Middle frontal gyrus (tissue), 1 donor: ENCODE measurements around the gene KCTD17.
"Not testable (repeated sequence)": the region's sequence is repeated elsewhere in the genome, so short reads cannot be mapped to it uniquely, and the experiment has no call there.

Experiments used
- DNase-seq: peaks from one replicate; pipeline ENCODE4 v3.0.0-alpha.2; 2015; ENCODE audit warnings: low spot score; ENCODE audit errors: extremely low spot score

KCTD17 gene

DNA sequence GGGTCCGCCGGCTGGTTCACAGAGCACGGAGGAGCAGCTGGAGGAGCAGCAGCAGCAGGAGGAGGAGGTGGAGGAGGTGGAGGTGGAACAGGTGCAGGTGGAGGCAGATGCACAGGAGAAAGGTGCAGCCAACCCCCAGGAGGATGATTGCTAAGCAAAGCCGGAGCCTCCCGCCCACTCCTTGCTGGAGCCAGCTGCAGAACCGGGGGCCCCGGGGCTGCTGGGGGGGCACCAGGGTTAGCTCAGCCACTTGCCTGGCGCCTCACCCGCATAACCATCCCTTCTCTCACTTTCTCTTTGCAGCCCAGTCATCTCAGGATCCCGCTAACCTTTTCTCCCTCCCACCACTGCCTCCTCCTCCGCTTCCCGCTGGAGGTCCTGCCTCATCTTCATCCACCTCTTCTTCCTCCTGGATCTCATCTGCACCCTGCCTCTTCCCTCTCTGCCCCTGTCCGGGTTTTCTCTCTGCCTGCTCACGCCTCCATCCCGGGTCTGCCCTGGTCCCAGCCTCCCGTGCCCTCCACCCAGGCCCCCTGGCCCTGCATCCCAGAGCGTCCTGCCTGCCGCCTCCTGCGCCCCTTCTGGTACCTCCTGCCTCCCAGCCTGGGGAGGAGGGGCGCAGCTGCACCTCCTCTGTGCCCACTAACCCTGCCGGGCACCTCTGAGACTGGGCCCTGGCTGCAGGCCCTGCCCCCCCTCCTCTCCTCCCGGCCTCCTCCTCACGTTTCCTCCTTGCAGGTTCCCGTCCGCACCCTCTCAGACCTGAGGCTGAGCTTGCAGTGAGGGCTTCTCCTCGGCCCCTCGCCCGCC, 9.5 kb downstream of the KCTD17 start:
- DNase-seq: no peak

GRCh38 chr22:37061611-37062375, 10.3 kb downstream of the KCTD17 start:
- no peak for DNase-seq

- no peak for DNase-seq
These were observed 10.8 kb downstream of the KCTD17 start for GRCh38 chr22:37062376-37062675.

DNA sequence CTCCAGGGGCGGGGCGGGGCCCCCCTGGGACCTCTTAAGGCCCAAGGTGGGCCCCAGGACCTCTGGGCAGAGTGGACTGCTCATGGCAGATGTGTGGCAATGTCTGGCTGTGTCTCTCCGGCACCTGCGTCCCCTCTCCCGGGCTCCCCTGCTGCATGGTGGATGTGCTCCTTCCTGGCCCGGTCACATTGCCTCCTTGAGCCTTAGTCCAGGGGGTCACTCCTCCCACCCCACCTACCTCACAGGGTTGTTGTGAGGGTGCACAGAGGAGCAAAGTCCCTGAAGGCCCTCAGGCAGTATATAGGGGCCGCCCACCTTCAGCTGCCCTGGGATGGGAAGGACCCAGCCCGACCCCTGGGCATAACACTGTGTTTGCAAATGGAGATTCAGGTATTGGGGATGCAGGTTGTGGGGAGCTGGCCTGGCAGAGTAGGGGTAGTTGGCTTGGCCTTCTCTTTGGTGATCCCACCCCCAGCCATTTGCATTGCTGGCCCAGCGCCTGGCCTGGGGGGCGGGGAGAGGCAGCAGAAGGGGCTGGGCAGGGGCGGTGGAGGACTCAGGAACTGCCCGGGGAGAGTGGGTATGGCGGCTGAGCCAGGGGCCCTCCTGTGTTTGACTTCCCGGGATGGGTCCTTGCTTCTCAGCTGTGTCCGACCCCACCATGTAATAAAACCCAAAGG, 11.3 kb downstream of the KCTD17 start:
- DNase-seq: no peak

GRCh38 chr22:37063431-37064420, 12.2 kb downstream of the KCTD17 start:
- no peak for DNase-seq

DNA sequence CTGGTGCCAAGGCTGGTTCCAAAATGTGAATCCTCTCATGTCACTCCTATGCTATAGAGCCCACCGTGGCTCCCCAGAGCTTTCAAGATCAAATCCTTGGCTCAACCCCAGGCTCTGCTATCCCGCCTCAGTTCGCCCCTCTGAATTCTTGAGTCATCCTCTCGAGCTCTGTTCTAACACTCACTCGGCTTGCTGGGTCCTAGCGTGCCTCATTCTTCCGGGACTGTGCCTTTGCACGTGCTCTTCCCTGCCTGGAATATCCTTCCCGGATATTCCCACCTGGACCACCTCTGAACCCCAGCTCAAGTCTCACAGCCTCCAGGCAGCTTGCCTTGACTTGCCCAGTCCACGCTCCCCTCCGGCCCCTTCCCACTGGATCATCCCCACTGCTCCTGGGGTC, 13.0 kb downstream of the KCTD17 start:
- DNase-seq: no peak

DNA sequence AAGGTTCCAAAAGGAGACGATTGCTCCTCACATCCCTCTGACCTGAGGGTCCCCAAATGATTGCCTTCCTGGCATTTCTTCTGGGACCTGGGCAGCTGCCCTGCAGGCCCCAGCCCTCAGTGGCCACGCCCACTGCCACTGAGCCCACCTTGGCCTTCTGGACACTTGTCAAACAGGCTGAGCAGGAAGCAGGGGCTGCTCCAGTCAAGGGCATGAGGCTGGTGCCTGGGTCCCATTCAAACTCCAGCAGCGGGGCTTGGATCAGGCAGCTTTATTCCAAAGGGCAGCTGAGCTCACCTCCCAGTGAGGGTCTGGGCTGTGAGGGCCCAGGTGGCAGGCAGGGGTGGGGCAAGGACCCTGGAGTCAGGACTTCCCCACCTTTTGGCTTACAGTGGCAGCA, 13.6 kb downstream of the KCTD17 start:
- DNase-seq: no peak

- no peak for DNase-seq
These were observed 14.4 kb downstream of the KCTD17 start for GRCh38 chr22:37065961-37066360.

DNA sequence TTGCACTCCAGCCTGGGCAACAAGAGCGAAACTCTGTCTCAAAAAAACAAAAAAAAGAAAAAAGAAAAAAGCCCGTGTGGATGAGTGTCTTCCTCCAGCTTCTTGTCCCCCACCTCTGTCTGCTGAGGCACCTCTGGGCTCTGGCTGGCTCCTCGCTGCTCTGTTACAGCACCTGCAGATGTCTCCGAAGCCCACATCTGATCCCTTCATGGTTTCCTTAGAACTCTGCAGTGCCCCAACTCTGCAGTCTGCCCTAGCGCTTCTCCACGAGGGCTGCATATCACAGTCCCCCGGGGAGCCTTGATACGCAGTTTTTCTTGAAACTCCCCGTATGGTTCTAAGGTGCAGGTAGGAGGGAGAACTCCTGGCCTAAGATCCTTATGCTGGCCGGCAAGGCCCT, 15.9 kb downstream of the KCTD17 start:
- DNase-seq: no peak

- DNase-seq: no peak
These were observed 17.3 kb downstream of the KCTD17 start for GRCh38 chr22:37068859-37069258.

DNA sequence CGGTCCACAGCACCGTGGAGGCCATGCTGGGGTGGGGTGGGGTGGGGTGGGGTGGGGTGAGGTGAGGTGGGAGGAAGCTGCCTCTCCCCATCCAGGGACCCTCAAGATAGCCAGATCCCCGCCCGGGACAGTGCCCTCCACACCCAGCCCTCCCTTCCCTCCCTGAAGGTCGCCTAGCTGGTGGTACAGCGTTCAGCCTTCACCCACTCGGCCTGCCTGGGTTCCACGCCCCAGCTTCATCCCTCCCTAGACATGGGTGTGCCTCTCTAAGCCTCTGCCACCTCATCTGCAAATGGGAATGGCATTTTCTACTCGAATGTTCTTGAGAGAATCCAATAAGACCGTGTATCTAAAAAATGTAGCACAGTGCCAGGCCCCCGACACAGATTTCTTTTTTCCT, 17.8 kb downstream of the KCTD17 start:
- DNase-seq: no peak

DNA sequence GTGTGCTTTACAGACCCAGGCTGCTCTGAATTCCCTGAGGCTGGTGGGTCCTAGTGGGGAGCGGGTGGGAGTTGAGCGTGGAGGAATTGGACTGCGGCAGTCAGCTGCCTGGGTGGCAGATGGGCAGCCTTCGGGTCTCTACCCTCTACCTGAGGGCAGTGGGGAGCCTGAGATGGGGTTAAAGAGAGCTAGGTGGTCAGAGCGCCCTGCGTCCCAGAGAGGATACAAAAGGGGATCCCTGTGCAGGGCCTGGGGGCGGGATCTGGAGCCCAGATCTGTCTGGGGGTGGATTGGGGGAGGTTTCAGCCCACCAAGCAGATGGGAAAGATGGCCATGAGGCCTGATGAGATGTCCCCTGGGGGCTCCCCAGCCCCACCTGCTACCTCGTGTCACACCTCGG, 18.2 kb downstream of the KCTD17 start:
- no peak for DNase-seq

- DNase-seq: no peak
These were observed 18.8 kb downstream of the KCTD17 start for GRCh38 chr22:37070334-37070733.

GRCh38 chr22:37070744-37071143, 19.2 kb downstream of the KCTD17 start:
- no peak for DNase-seq

DNA sequence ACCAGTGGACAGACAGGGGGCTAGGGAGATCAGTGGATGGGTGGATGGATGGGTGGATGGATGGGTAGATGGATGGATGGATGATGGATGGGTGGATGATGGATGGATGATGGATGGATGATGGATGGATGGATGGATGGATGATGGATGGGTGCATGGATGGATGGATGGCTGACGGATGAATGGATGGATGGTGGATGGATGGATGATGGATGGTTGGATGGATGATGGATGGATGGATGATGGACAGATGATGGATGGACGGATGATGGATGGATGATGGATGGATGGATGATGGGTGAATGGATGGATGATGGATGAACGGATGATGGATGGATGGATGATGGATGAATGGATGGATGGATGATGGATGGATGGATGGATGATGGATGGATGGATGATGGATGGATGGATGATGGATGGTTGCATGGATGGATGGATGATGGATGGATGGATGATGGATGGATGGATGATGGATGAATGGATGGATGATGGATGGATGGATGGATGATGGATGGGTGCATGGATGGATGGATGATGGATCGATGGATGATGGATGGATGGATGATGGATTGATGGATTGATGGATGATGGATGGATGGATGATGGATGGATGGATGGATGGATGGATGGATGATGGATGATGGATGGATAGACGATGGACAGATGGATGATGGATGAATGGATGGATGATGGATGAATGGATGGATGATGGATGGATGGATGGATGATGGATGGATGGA, 20.5 kb downstream of the KCTD17 start:
- DNase-seq: not testable (repeated sequence)

GRCh38 chr22:37072673-37073072, 21.1 kb downstream of the KCTD17 start:
- DNase-seq: no peak

- DNase-seq: no peak
These were observed 23.0 kb downstream of the KCTD17 start for GRCh38 chr22:37074537-37074936.

DNA sequence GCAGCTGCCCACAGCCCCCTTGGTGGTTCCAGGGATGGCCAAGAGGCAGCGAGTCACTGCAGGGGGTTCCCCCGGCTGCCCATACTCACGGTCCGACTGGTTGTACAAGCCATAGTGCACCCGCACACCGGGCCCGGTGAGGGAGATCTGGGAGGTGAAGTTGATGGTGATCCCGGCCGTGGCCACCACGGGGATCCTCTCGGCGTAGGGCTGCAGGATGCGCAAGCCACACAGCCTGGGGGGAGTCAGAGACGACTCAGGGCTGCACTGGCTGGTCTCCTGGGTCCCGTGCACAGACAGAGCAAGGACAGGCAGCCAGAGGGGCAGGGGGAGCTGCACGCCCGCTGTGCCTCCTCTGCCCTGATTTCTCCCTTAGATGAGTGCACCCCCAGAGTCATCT, 23.5 kb downstream of the KCTD17 start:
- DNase-seq: no peak

- no peak for DNase-seq
These were observed 24.4 kb downstream of the KCTD17 start for GRCh38 chr22:37075822-37076433.

GRCh38 chr22:37077802-37078448, 26.4 kb downstream of the KCTD17 start:
- DNase-seq: no peak
